ENCODE data around the gene RNASE7. TPM values are rescaled to one million over a fixed set of nuclear protein-coding genes. Genes with fewer than 3 reads are reported as not detected.

The RNASE7 gene
- total and polyA plus RNA-seq, 11 donors = 0.04 TPM; not detected in 10

GRCh38 chr14:21092273-21093011 is 50.3 kb downstream of the RNASE7 start:
- DNase-seq = peak; percentile 81 to 95 (median 86)
- TF ChIP-seq POLR2A (IDR thresholded peaks at IDR 0.05) (peak in 1 of 2 donors; percentile 22), CTCF (IDR thresholded peaks at IDR 0.05) (peak in 11 of 12 donors; percentile 99 to 100 (median 100))
- intact Hi-C loops (cut with DNase I) = loop anchor here in 9 of 10 donors (1.0 to 10.0 kb wide), 12 partner anchors 12 to 478 kb away; partner anchors contain the start of gene ARHGEF40 (in 2 of the 9)
- H3K9me3 ChIP-seq = no peaks in the 10 kb centered on the region
- no peaks in the 10 kb centered on the region for H3K27me3 ChIP-seq
- peak overlapping the region in 1 of 12 donors; percentile 3 for H3K4me3 ChIP-seq
- H3K36me3 ChIP-seq = peaks cover 0 to 58% (median 55%) of the 10 kb centered on the region in 9 donors
- WGBS, 4 donors = 38 to 49% (median 45%) methylated on average over 37 to 59 of the region's 59 CpGs
- peak; percentile 43 to 87 (median 76) for ATAC-seq
- peaks cover 0 to 34% (median 11%) of the 10 kb centered on the region in 12 donors for H3K4me1 ChIP-seq
- H3K27ac ChIP-seq = peak overlapping the region in 2 of 12 donors; percentile 21 to 24

GRCh38 chr14:21093018-21093417 is 50.9 kb downstream of the RNASE7 start:
- H3K4me1 ChIP-seq = peaks cover 0 to 38% (median 13%) of the 10 kb centered on the region in 12 donors
- intact Hi-C loops (cut with DNase I) = loop anchor here in 8 of 10 donors (1.0 to 10.0 kb wide), 8 partner anchors 22 to 478 kb away; partner anchors contain the start of gene ARHGEF40 (in 2 of the 8)
- H3K4me3 ChIP-seq = no peak overlapping the region
- ATAC-seq (no peak), DNase-seq (peak in 1 of 5 donors; percentile 64)
- no peaks in the 10 kb centered on the region for H3K9me3 ChIP-seq
- no peak for TF ChIP-seq POLR2A (IDR thresholded peaks at IDR 0.05)
- TF ChIP-seq CTCF (IDR thresholded peaks at IDR 0.05) = no peak
- peaks cover 0 to 53% (median 49%) of the 10 kb centered on the region in 9 donors for H3K36me3 ChIP-seq
- WGBS, 4 donors = 77 to 83% (median 81%) methylated on average over 34 to 36 of the region's 36 CpGs
- H3K27me3 ChIP-seq = no peaks in the 10 kb centered on the region
- H3K27ac ChIP-seq = no peak overlapping the region

Small RNAs within 50 kb of the gene (microRNA-seq; reads per million reads assigned to microRNA genes)
- 0 to 0.38 (median 0) reads per million in 4 donors for gene MIR6717

Other genes starting within 250 kb of the RNASE7 start
- 100 to 1,000 TPM; 127 to 654 (median 294) TPM for gene RNASE1, start 239.5 kb upstream of the RNASE7 start, total RNA-seq
- gene RNASE1, start 239.5 kb upstream of the RNASE7 start, polyA plus RNA-seq = 100 to 1,000 TPM; 199 to 242 TPM
- gene RNASE3, start 151.0 kb upstream of the RNASE7 start, total RNA-seq = under 1 TPM in 2 of 9 donors, not detected in 7; 0.38 to 0.61 TPM
- under 1 TPM in 1 of 2 donors, not detected in 1; 0.12 TPM for gene RNASE3, start 151.0 kb upstream of the RNASE7 start, polyA plus RNA-seq
- gene RNASE2, start 86.9 kb upstream of the RNASE7 start, total RNA-seq = 10 to 100 TPM in 1 of 9 donors, 1 to 10 TPM in 3, under 1 TPM in 2, not detected in 3; 0.80 to 16.6 (median 2.0) TPM
- 1 to 10 TPM; 2.1 to 4.5 TPM for gene RNASE2, start 86.9 kb upstream of the RNASE7 start, polyA plus RNA-seq
- 10 to 100 TPM; 31.3 to 59.5 (median 43.2) TPM for gene METTL17, start 52.4 kb upstream of the RNASE7 start, total RNA-seq
- 10 to 100 TPM; 51.0 to 53.2 TPM for gene METTL17, start 52.4 kb upstream of the RNASE7 start, polyA plus RNA-seq
- not detected for gene SLC39A2, start 43.1 kb upstream of the RNASE7 start, total RNA-seq
- gene SLC39A2, start 43.1 kb upstream of the RNASE7 start, polyA plus RNA-seq = not detected
- 100 to 1,000 TPM; 187 to 661 (median 301) TPM for gene NDRG2, start 17.3 kb upstream of the RNASE7 start, total RNA-seq
- gene NDRG2, start 17.3 kb upstream of the RNASE7 start, polyA plus RNA-seq = 100 to 1,000 TPM; 314 to 339 TPM
- gene TPPP2, start 12.1 kb upstream of the RNASE7 start, total RNA-seq = 1 to 10 TPM in 3 of 9 donors, under 1 TPM in 4, not detected in 2; 0.54 to 2.8 (median 0.99) TPM
- under 1 TPM; 0.65 to 0.96 TPM for gene TPPP2, start 12.1 kb upstream of the RNASE7 start, polyA plus RNA-seq
- gene RNASE13, start 7.6 kb upstream of the RNASE7 start, total RNA-seq = not detected
- not detected for gene RNASE13, start 7.6 kb upstream of the RNASE7 start, polyA plus RNA-seq
- not detected for gene RNASE8, start 15.5 kb downstream of the RNASE7 start, total RNA-seq
- not detected for gene RNASE8, start 15.5 kb downstream of the RNASE7 start, polyA plus RNA-seq
- gene ARHGEF40, start 27.9 kb downstream of the RNASE7 start, total RNA-seq = 10 to 100 TPM; 16.1 to 31.5 (median 18.8) TPM
- gene ARHGEF40, start 27.9 kb downstream of the RNASE7 start, polyA plus RNA-seq = 10 to 100 TPM; 15.5 to 18.2 TPM
- 10 to 100 TPM; 33.9 to 97.9 (median 38.2) TPM for gene ZNF219, start 56.3 kb downstream of the RNASE7 start, total RNA-seq
- gene ZNF219, start 56.3 kb downstream of the RNASE7 start, polyA plus RNA-seq = 10 to 100 TPM; 50.0 to 57.4 TPM
- under 1 TPM in 6 of 9 donors, not detected in 3; 0.19 to 0.79 (median 0.36) TPM for gene TMEM253, start 58.7 kb downstream of the RNASE7 start, total RNA-seq
- under 1 TPM; 0.29 to 0.57 TPM for gene TMEM253, start 58.7 kb downstream of the RNASE7 start, polyA plus RNA-seq
- gene OR5AU1, start 113.7 kb downstream of the RNASE7 start, total RNA-seq = not detected
- not detected for gene OR5AU1, start 113.7 kb downstream of the RNASE7 start, polyA plus RNA-seq
- gene HNRNPC, start 227.1 kb downstream of the RNASE7 start, total RNA-seq = 100 to 1,000 TPM; 201 to 289 (median 249) TPM
- gene HNRNPC, start 227.1 kb downstream of the RNASE7 start, polyA plus RNA-seq = 100 to 1,000 TPM; 255 to 389 TPM
- gene RPGRIP1, start 237.7 kb downstream of the RNASE7 start, total RNA-seq = under 1 TPM in 8 of 9 donors, not detected in 1; 0.12 to 0.81 (median 0.41) TPM
- under 1 TPM; 0.14 to 0.23 TPM for gene RPGRIP1, start 237.7 kb downstream of the RNASE7 start, polyA plus RNA-seq

Measured in heart left ventricle (tissue), 16 donors.